ENCODE data around the gene RGL1.

DNA sequence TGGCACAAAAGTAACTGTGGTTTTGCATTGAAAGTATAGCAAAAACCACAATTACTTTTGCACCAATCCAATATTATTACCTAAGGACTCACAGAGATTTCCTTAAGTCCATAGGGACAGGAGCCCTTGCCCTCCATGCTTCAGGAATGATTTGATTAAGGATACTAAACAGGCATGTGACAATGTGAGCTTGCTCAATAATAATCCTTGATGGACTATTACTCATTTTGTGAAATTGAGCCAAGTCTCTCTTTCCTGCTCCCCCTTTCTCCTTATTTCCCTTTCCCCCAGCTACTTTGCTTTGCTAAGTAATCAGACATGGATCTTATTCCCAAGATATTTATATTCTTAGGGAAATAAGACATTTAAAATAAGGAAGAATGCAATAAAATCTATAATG lies 21.6 kb upstream of the RGL1 start:
- TF ChIP-seq POLR2A (IDR thresholded peaks at IDR 0.05) (no peak), POLR2AphosphoS5 (IDR thresholded peaks at IDR 0.05) (no peak)

Data from sigmoid colon (tissue), 4 donors.